ENCODE data around the gene BIRC5.
A peak's percentile ranks its signal among the peaks of the same experiment; 100 is the strongest.

BIRC5 gene

GRCh38 chr17:78256707-78257591, 42.9 kb downstream of the BIRC5 start:
- DNase-seq (ENCODE audit: low read depth in 2 of 2), result no peak

GRCh38 chr17:78257810-78258322, 43.8 kb downstream of the BIRC5 start:
- no peak for DNase-seq (ENCODE audit: low read depth in 2 of 2)

GRCh38 chr17:78258323-78259191, 44.5 kb downstream of the BIRC5 start:
- DNase-seq (ENCODE audit: low read depth in 2 of 2), result peak; percentile 58 to 67

- no peak for DNase-seq (ENCODE audit: low read depth in 2 of 2)
Measured at GRCh38 chr17:78259192-78259554, 45.1 kb downstream of the BIRC5 start.

GRCh38 chr17:78263063-78263735, 49.1 kb downstream of the BIRC5 start:
- DNase-seq (ENCODE audit: low read depth in 2 of 2), result no peak

GRCh38 chr17:78263736-78264340, 49.8 kb downstream of the BIRC5 start:
- DNase-seq (ENCODE audit: low read depth in 2 of 2), result no peak

GRCh38 chr17:78264590-78264989, 50.5 kb downstream of the BIRC5 start:
- DNase-seq (ENCODE audit: low read depth in 2 of 2), result no peak

GRCh38 chr17:78265121-78265520, 51.1 kb downstream of the BIRC5 start:
- DNase-seq (ENCODE audit: low read depth in 2 of 2), result no peak

- no peak for DNase-seq (ENCODE audit: low read depth in 2 of 2)
Measured at GRCh38 chr17:78266231-78266631, 52.2 kb downstream of the BIRC5 start.

- no peak for DNase-seq (ENCODE audit: low read depth in 2 of 2)
Measured at GRCh38 chr17:78266771-78267170, 52.7 kb downstream of the BIRC5 start.

GRCh38 chr17:78267253-78268073, 53.4 kb downstream of the BIRC5 start:
- no peak for DNase-seq (ENCODE audit: low read depth in 2 of 2)

GRCh38 chr17:78268191-78268874, 54.3 kb downstream of the BIRC5 start:
- no peak for DNase-seq (ENCODE audit: low read depth in 2 of 2)

- no peak for DNase-seq (ENCODE audit: low read depth in 2 of 2)
Measured at GRCh38 chr17:78268951-78269905, 55.2 kb downstream of the BIRC5 start.

GRCh38 chr17:78269955-78270381, 55.9 kb downstream of the BIRC5 start:
- no peak for DNase-seq (ENCODE audit: low read depth in 2 of 2)

- no peak for DNase-seq (ENCODE audit: low read depth in 2 of 2)
Measured at GRCh38 chr17:78271419-78272170, 57.5 kb downstream of the BIRC5 start.

GRCh38 chr17:78272181-78272913, 58.3 kb downstream of the BIRC5 start:
- peak in 1 of 2 donors; percentile 41 for DNase-seq (ENCODE audit: low read depth in 2 of 2)

- DNase-seq (ENCODE audit: low read depth in 2 of 2), result no peak
Measured at GRCh38 chr17:78272914-78273258, 58.8 kb downstream of the BIRC5 start.

- DNase-seq (ENCODE audit: low read depth in 2 of 2), result no peak
Measured at GRCh38 chr17:78273813-78274212, 59.8 kb downstream of the BIRC5 start.
